OCI-LY1 (cell line): ENCODE measurements around the gene CEACAM19.

Experiments used
- H2AFZ ChIP-seq: fragments of 200-600 bp; sonication (generic), shearing (Covaris generic); 2 replicates; pipeline ENCODE4 v1.6.0; 2014; ENCODE audit warnings: antibody characterized with exemption, mild to moderate bottlenecking, low read length
- H3F3A ChIP-seq: fragments of 200-600 bp; sonication (generic), shearing (Covaris generic); 2 replicates; pipeline ENCODE4 v1.6.0; 2014; ENCODE audit warnings: mild to moderate bottlenecking, antibody characterized with exemption, low read length, moderate library complexity; ENCODE audit not compliant: insufficient read depth
- H3K27ac ChIP-seq: fragments of 200-600 bp; sonication (generic); 2 replicates; pipeline ENCODE4 v1.5.1; 2014; ENCODE audit warnings: low read length, mixed run types, mild to moderate bottlenecking, low read depth; ENCODE audit not compliant: poor library complexity, severe bottlenecking
- H3K27me3 ChIP-seq: fragments of 200-600 bp; sonication (generic); 2 replicates; pipeline ENCODE4 v1.6.0; 2014; ENCODE audit warnings: antibody characterized with exemption, mild to moderate bottlenecking, low read length, moderate library complexity; ENCODE audit not compliant: insufficient read depth
- H3K36me3 ChIP-seq: fragments of 200-600 bp; sonication (generic); 2 replicates; pipeline ENCODE4 v1.6.1; 2014; ENCODE audit warnings: mild to moderate bottlenecking, antibody characterized with exemption, low read length, moderate library complexity, mixed read lengths; ENCODE audit not compliant: insufficient read depth
- H3K4me1 ChIP-seq: fragments of 200-600 bp; sonication (generic); 2 replicates; pipeline ENCODE4 v1.5.1; 2014; ENCODE audit warnings: mild to moderate bottlenecking, low read length, moderate library complexity; ENCODE audit not compliant: insufficient read depth, severe bottlenecking
- H3K4me2 ChIP-seq: fragments of 200-600 bp; sonication (generic), shearing (Covaris generic); 2 replicates; pipeline ENCODE4 v1.6.1; 2014; ENCODE audit warnings: low read length
- H3K4me3 ChIP-seq: fragments of 200-600 bp; sonication (generic); 2 replicates; pipeline ENCODE4 v1.5.1; 2014; ENCODE audit warnings: low read length, low read depth, mild to moderate bottlenecking, mixed read lengths; ENCODE audit not compliant: poor library complexity, severe bottlenecking
- H3K79me2 ChIP-seq: fragments of 200-600 bp; shearing (Covaris generic); 2 replicates; pipeline ENCODE4 v1.6.1; 2016; ENCODE audit warnings: mixed run types, low read length, mixed read lengths; ENCODE audit not compliant: insufficient read depth
- H3K9ac ChIP-seq: fragments of 200-600 bp; sonication (generic), shearing (Covaris generic); 2 replicates; pipeline ENCODE4 v1.6.1; 2014; ENCODE audit warnings: mild to moderate bottlenecking, low read length, mixed read lengths
- H3K9me2 ChIP-seq: fragments of 200-600 bp; sonication (generic), shearing (Covaris generic); 2 replicates; pipeline ENCODE4 v1.6.1; 2014; ENCODE audit warnings: low read depth, mild to moderate bottlenecking, low read length, mixed read lengths
- H3K9me3 ChIP-seq: fragments of 200-600 bp; shearing (Covaris generic); 2 replicates; pipeline ENCODE4 v1.6.1; 2014; ENCODE audit warnings: low read length, mixed read lengths
- H4K20me1 ChIP-seq: fragments of 200-600 bp; sonication (generic), shearing (Covaris generic); 2 replicates; pipeline ENCODE4 v1.6.0; 2016; ENCODE audit warnings: mild to moderate bottlenecking, low read length; ENCODE audit not compliant: insufficient read depth
- CTCF ChIP-seq: fragments of 200-600 bp; sonication (generic), shearing (Covaris generic); IDR thresholded peaks from 2 replicates; pipeline ENCODE4 v1.5.1; 2017; ENCODE audit warnings: mild to moderate bottlenecking, antibody characterized with exemption, low read length, moderate library complexity, mixed read lengths
- EZH2 ChIP-seq: fragments of 200-600 bp; sonication (generic), shearing (Covaris generic); IDR thresholded peaks from 2 replicates; pipeline ENCODE4 v1.8.0; 2017; ENCODE audit warnings: borderline replicate concordance, mixed run types, mild to moderate bottlenecking, antibody characterized with exemption, low read length, moderate library complexity, mixed read lengths

Gene CEACAM19

GRCh38 chr19:44704982-44705381 is 33.7 kb downstream of the CEACAM19 start:
- H4K20me1 ChIP-seq: no peaks in the 10 kb centered on the region
- TF ChIP-seq EZH2 (no peak), CTCF (no peak)
- H3K4me3 ChIP-seq: no peak overlapping the region
- no peaks in the 10 kb centered on the region for H3F3A ChIP-seq
- no peak overlapping the region for H3K9ac ChIP-seq
- H3K27me3 ChIP-seq: peaks cover 3% of the 10 kb centered on the region; the same call in 1 of the 2 replicates
- H3K27ac ChIP-seq: no peak overlapping the region
- H2AFZ ChIP-seq: no peak overlapping the region
- H3K9me3 ChIP-seq: no peaks in the 10 kb centered on the region
- no peaks in the 10 kb centered on the region for H3K4me1 ChIP-seq
- no peaks in the 10 kb centered on the region for H3K9me2 ChIP-seq
- H3K4me2 ChIP-seq: no peak overlapping the region
- H3K36me3 ChIP-seq: no peaks in the 10 kb centered on the region
- H3K79me2 ChIP-seq: no peaks in the 10 kb centered on the region

DNA sequence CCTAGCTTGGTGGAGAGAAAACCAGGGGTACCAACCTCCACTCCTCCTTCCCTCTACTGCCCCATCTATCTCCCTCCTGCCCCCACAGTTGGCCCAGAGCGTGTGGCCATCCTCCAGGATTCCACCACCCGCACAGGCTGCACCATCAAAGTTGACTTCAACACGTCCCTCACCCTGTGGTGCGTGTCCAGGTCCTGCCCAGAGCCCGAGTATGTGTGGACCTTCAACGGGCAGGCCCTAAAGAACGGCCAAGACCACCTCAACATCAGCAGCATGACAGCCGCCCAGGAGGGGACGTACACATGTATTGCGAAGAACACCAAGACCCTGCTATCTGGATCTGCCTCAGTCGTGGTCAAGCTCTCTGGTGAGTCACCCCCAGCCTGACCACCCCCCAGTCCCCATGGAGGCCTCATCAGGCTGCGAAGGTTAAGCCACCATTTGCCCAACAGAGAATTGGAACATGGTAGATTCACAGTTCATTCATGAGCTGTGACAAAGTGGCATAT is 34.3 kb downstream of the CEACAM19 start:
- Histone ChIP-seq H3K27me3 (peaks cover 3% of the 10 kb centered on the region; the same call in 1 of the 2 replicates), H3K4me1 (no peaks in the 10 kb centered on the region), H3K9ac (no peak overlapping the region), H4K20me1 (no peaks in the 10 kb centered on the region), H3K9me3 (no peaks in the 10 kb centered on the region), H3K4me2 (no peak overlapping the region), H2AFZ (no peak overlapping the region), H3K4me3 (no peak overlapping the region), H3K79me2 (no peaks in the 10 kb centered on the region), H3K27ac (no peak overlapping the region), H3F3A (no peaks in the 10 kb centered on the region), H3K9me2 (no peaks in the 10 kb centered on the region), H3K36me3 (no peaks in the 10 kb centered on the region)
- no peak for TF ChIP-seq CTCF

DNA sequence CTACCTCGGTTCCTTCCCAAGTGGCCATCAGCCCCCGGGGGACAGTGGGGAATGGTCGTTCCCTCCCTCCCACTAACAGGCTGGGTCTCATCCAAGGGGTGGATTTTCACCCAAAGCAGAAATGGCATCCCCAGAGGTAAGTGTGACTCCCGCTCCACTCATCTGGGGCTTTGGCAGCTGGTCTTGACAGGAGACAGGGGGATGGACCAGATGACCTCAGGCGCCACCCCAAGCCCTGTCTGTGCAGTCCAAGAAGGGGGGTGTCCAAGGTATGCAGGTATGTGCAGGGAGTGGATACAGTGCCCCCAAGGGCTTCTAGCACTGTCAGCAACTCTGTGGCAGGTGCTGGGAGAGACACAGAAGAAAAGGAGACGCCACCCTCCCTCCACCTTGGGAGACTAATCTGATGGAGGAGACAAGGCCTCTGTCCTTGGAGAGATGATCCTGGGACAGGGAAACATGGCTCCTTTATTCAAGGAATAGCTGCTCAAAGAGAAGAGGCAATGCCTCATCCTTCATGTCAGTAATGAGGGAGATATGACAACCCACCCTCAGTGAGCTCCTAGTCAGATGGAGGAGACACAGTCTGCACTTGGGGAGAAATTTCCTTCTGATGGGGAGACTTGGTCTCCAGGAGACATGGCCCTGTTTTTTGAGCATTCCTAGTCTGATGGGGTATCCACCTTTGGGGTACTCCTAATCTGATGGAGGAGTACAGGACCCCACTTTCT is 35.4 kb downstream of the CEACAM19 start:
- H3K36me3 ChIP-seq: no peaks in the 10 kb centered on the region
- no peak overlapping the region for H3K4me2 ChIP-seq
- H3K27me3 ChIP-seq: peaks cover 3% of the 10 kb centered on the region; the same call in 1 of the 2 replicates
- H3K9me3 ChIP-seq: no peaks in the 10 kb centered on the region
- no peaks in the 10 kb centered on the region for H3K79me2 ChIP-seq
- no peak overlapping the region for H3K27ac ChIP-seq
- H3F3A ChIP-seq: no peaks in the 10 kb centered on the region
- H3K9ac ChIP-seq: no peak overlapping the region
- H3K9me2 ChIP-seq: no peaks in the 10 kb centered on the region
- H3K4me1 ChIP-seq: no peaks in the 10 kb centered on the region
- H2AFZ ChIP-seq: no peak overlapping the region
- TF ChIP-seq EZH2 (no peak), CTCF (no peak)
- no peak overlapping the region for H3K4me3 ChIP-seq
- no peaks in the 10 kb centered on the region for H4K20me1 ChIP-seq
